ENCODE data around the gene AP4B1. TPM values are rescaled to one million over a fixed set of nuclear protein-coding genes. Genes with fewer than 3 reads are reported as not detected.

AP4B1 gene
- total and polyA plus RNA-seq, 9 of the 15 experiments (the other 6 are each of a cell fraction or from before 2014, with no cell fraction given), result 15.8 to 36.5 (median 24.6) TPM

GRCh38 chr1:113904674-113905434 lies at the start of gene AP4B1, which contains the start of gene DCLRE1B (continued):
- TF ChIP-seq PYGO2 (tag; IDR thresholded peaks at IDR 0.05), result no peak
- no peak for TF ChIP-seq KLF1 (tag; IDR thresholded peaks at IDR 0.05)
- no peak; the same call in none of the 2 replicates for TF ChIP-seq CREB1 (IDR thresholded peaks at IDR 0.05)
- peak; percentile 81 for TF ChIP-seq CREB1 (CRISPR knock-in tag; IDR thresholded peaks at IDR 0.05)
- TF ChIP-seq BCL6 (CRISPR knock-in tag; IDR thresholded peaks at IDR 0.05), result no peak
- no peak; the same call in 1 of the 2 replicates for TF ChIP-seq FOXP4 (CRISPR knock-in tag; IDR thresholded peaks at IDR 0.05; ENCODE audit: borderline replicate concordance)
- TF ChIP-seq DIDO1 (tag; IDR thresholded peaks at IDR 0.05; ENCODE audit: low read depth), result peak; percentile 75
- no peak; the same call in 1 of the 2 replicates for TF ChIP-seq ATF6 (CRISPR knock-in tag; IDR thresholded peaks at IDR 0.05)
- peak; percentile 69 for TF ChIP-seq BCOR (IDR thresholded peaks at IDR 0.05)
- peak; percentile 96 for TF ChIP-seq FOXP1 (CRISPR knock-in tag; IDR thresholded peaks at IDR 0.05)
- peak; percentile 92 for TF ChIP-seq POLR2G (IDR thresholded peaks at IDR 0.05; ENCODE audit: low read depth, low read length)
- no peak for TF ChIP-seq MTF1 (CRISPR knock-in tag; IDR thresholded peaks at IDR 0.05; ENCODE audit: borderline replicate concordance)
- no peak for TF ChIP-seq MCM3 (IDR thresholded peaks at IDR 0.05)
- TF ChIP-seq TFAP4 (CRISPR knock-in tag; IDR thresholded peaks at IDR 0.05; ENCODE audit: borderline replicate concordance), result peak; percentile 98
- TF ChIP-seq CBX5 (IDR thresholded peaks at IDR 0.05; ENCODE audit: borderline replicate concordance, low read depth), result no peak
- peak in 1 of 2 experiments; percentile 80; a peak in 2 of 4 replicates for TF ChIP-seq NONO (IDR thresholded peaks at IDR 0.05; ENCODE audit: low read depth in 2 of 2, low read length in 1 of 2)
- no peak for TF ChIP-seq ILF3 (IDR thresholded peaks at IDR 0.05; ENCODE audit: borderline replicate concordance)
- TF ChIP-seq BRD9 (IDR thresholded peaks at IDR 0.05; ENCODE audit: low read depth, partially characterized antibody), result peak; percentile 62
- TF ChIP-seq HOMEZ (CRISPR knock-in tag; IDR thresholded peaks at IDR 0.05), result no peak
- peak; percentile 69 for TF ChIP-seq TCF7L2 (IDR thresholded peaks at IDR 0.05; ENCODE audit: low read depth, low read length)

All from K562 (cell line).